Measurements from ENCODE around the gene IQCN.

IQCN gene

GRCh38 chr19:18280247-18281081, 6.2 kb upstream of the IQCN start:
- Histone ChIP-seq H3K27me3 (ENCODE audit: insufficient read depth, low read depth, severe bottlenecking) (no peaks in the 10 kb centered on the region), H3K9me3 (ENCODE audit: severe bottlenecking) (no peaks in the 10 kb centered on the region), H3K4me3 (ENCODE audit: low read depth, low read length) (peak overlapping the region; percentile 95), H3K27ac (peak overlapping the region; percentile 98), H3K36me3 (peaks cover 48% of the 10 kb centered on the region)
- TF ChIP-seq, protein P1, sequence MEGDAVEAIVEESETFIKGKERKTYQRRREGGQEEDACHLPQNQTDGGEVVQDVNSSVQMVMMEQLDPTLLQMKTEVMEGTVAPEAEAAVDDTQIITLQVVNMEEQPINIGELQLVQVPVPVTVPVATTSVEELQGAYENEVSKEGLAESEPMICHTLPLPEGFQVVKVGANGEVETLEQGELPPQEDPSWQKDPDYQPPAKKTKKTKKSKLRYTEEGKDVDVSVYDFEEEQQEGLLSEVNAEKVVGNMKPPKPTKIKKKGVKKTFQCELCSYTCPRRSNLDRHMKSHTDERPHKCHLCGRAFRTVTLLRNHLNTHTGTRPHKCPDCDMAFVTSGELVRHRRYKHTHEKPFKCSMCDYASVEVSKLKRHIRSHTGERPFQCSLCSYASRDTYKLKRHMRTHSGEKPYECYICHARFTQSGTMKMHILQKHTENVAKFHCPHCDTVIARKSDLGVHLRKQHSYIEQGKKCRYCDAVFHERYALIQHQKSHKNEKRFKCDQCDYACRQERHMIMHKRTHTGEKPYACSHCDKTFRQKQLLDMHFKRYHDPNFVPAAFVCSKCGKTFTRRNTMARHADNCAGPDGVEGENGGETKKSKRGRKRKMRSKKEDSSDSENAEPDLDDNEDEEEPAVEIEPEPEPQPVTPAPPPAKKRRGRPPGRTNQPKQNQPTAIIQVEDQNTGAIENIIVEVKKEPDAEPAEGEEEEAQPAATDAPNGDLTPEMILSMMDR (IDR thresholded peaks at IDR 0.05; ENCODE audit: low read depth, low read length): no peak
- DNase-seq: peak; percentile 73

- H3K27me3 ChIP-seq (ENCODE audit: insufficient read depth, low read depth, severe bottlenecking): no peaks in the 10 kb centered on the region
- H3K27ac ChIP-seq: peak overlapping the region; percentile 98
- H3K9me3 ChIP-seq (ENCODE audit: severe bottlenecking): no peaks in the 10 kb centered on the region
- H3K36me3 ChIP-seq: peaks cover 56% of the 10 kb centered on the region
- peak overlapping the region; percentile 95 for H3K4me3 ChIP-seq (ENCODE audit: low read depth, low read length)
- peak; percentile 92 for DNase-seq
- TF ChIP-seq, protein P1 (IDR thresholded peaks at IDR 0.05; ENCODE audit: low read depth, low read length): peak; percentile 94
Measured at GRCh38 chr19:18279516-18280246, 5.4 kb upstream of the IQCN start.

GRCh38 chr19:18279266-18279515, 4.9 kb upstream of the IQCN start:
- DNase-seq: no peak
- H3K36me3 ChIP-seq: peaks cover 61% of the 10 kb centered on the region
- H3K4me3 ChIP-seq (ENCODE audit: low read depth, low read length): peak overlapping the region; percentile 95
- TF ChIP-seq, protein P1 (IDR thresholded peaks at IDR 0.05; ENCODE audit: low read depth, low read length): no peak
- H3K27ac ChIP-seq: peak overlapping the region; percentile 98
- no peaks in the 10 kb centered on the region for H3K9me3 ChIP-seq (ENCODE audit: severe bottlenecking)
- H3K27me3 ChIP-seq (ENCODE audit: insufficient read depth, low read depth, severe bottlenecking): no peaks in the 10 kb centered on the region

DNA sequence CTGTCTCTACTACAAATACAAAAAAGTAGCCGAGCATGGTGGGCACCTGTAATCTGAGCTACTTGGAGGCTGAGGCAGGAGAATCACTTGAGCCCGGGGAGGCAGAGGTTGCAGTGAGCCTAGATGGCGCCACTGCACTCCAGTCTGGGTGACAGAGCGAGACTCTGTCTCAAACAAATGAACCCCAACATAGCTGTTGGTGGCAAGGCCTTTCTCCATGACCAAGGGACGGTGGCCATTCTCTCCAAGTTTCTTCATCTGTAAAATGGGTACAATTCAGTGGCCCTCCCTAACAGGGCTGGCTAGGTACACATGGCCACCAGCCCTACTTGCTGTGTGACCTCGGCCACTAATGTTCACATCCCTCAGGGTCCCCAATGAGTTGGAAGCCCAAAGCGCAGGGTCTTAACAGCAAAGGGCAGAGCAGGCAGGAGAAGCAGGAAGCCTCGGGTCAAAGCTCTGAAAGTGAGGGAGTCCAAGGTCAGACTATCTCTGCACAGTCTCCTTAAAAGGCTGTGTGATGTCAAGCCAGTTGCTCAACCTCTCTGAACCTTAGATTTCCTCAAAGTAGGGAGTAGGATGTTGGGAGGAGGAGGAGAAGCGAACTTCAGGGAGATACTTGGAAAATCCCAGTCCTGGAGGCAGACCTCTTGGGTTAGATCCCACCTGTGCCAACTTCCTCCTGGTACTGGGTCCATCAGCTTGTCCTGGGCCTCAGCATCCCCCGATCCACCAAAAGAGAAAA, 4.4 kb upstream of the IQCN start:
- H3K4me3 ChIP-seq (ENCODE audit: low read depth, low read length): peak overlapping the region; percentile 95
- TF ChIP-seq, protein P1 (IDR thresholded peaks at IDR 0.05; ENCODE audit: low read depth, low read length): peak; percentile 42
- no peaks in the 10 kb centered on the region for H3K9me3 ChIP-seq (ENCODE audit: severe bottlenecking)
- H3K27me3 ChIP-seq (ENCODE audit: insufficient read depth, low read depth, severe bottlenecking): no peaks in the 10 kb centered on the region
- peak overlapping the region; percentile 98 for H3K27ac ChIP-seq
- H3K36me3 ChIP-seq: peaks cover 66% of the 10 kb centered on the region
- DNase-seq: peak; percentile 30

DNA sequence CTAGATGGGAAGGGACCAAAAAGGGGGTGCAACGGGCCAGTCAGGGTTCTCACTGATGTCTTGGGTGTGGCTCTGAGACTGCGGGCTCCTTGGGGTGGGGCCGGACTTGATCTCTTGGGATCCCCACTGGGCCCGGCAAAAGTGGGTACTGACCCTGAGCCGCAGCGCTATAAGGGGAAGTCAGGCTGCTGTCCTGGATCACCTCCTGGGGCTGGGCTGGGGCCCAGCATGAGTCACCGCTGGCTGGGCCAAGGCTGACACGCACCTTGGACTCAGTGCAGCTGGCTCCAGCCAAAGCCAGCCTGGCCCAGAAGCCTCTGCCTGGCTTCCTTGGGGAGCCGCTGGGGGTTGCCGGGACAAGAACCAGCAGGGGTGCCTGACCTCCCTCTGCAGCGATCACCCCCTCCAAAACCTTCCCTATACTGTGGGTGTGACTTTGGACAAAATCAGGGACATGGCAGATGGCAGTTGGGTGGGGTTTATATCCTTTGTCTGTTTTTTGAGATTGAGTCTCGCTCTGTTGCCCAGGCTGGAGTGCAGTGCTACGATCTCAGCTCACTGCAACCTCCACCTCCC, 617 bp upstream of the IQCN start:
- DNase-seq: peak; percentile 34
- H3K36me3 ChIP-seq: peaks cover 59% of the 10 kb centered on the region
- TF ChIP-seq, protein P1 (IDR thresholded peaks at IDR 0.05; ENCODE audit: low read depth, low read length): no peak
- no peak overlapping the region for H3K4me3 ChIP-seq (ENCODE audit: low read depth, low read length)
- H3K9me3 ChIP-seq (ENCODE audit: severe bottlenecking): no peaks in the 10 kb centered on the region
- H3K27ac ChIP-seq: peak overlapping the region; percentile 14; the same call in 1 of the 2 replicates
- no peaks in the 10 kb centered on the region for H3K27me3 ChIP-seq (ENCODE audit: insufficient read depth, low read depth, severe bottlenecking)

All from WERI-Rb-1 (cell line).